Lower leg skin (tissue), 4 donors: Measurements from ENCODE around the gene ELF1. TPM values are rescaled to one million over a fixed set of nuclear protein-coding genes. Genes with fewer than 3 reads are reported as not detected.

ENCODE experiments used
- DNase-seq, 2 donors: peaks; one replicate each; pipeline ENCODE4 v3.0.0-alpha.2; 2019; ENCODE audit warnings: low spot score in 2 of 2
- H3K4me3 ChIP-seq: fragments of 200-600 bp; sonication (generic); 2 replicates; pipeline ENCODE4 v1.5.1; 2017; ENCODE audit warnings: mild to moderate bottlenecking, low read depth; ENCODE audit not compliant: poor library complexity, severe bottlenecking
- POLR2A ChIP-seq, 2 donors: fragments of 450-650 bp; IDR thresholded peaks; one replicate each; pipeline ENCODE4 v1.6.1; 2016 to 2017; ENCODE audit warnings: antibody characterized with exemption in 2 of 2, mild to moderate bottlenecking in 1 of 2, moderate library complexity in 1 of 2
- WGBS, 2 donors: methylation state at CpG; one replicate each; pipeline ENCODE4 v1.1.5; 2018; 5-methylcytosine and 5-hydroxymethylcytosine counted together
- intact Hi-C: fragments of 100-400 bp; cut with DNase I; formaldehyde crosslinking; loops from one replicate; pipeline ENCODE4 v1.15.0; 2023; ENCODE audit warnings: low total_unique reads
- total RNA-seq, 4 donors: library from RNA; depleted of rRNA; stranded (reverse); fragments of >200 nt; gene quantifications; one replicate each; pipeline ENCODE4 v1.1.0, GENCODE V29; 2016
- TF ChIP-seq, protein P1 (sequence below), 3 donors: fragments of 450-650 bp; IDR thresholded peaks; one replicate each; pipeline ENCODE4 v1.5.1; 2016; ENCODE audit warnings: antibody characterized with exemption in 3 of 3, mild to moderate bottlenecking in 3 of 3, moderate library complexity in 2 of 3

Gene ELF1
- total RNA-seq, 4 donors from 2014 or later, result 112 to 137 (median 125) TPM

DNA sequence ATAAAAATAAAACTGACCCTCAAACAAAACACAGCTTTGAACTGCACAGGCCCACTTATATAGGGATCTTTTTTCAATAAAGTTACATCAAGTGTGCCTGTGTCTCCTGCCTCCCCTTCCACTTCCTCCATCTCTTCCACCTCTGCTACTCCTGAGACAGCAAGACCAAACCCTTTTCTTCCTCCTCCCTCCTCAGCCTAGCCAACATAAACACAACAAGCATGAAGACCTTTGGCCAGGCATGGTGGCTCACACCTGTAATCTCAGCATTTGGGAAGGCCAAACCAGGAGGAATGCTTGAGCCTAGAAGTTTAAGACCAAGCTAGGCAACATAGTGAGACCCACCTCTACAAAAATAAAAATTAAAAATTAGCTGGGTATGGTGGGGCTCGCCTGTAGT lies 72.6 kb downstream of the ELF1 start:
- WGBS, 2 donors, result 94 to 95% methylated on average over 1 of the region's 1 CpG
- intact Hi-C loops, result no loop called here
- no peak overlapping the region for H3K4me3 ChIP-seq
- DNase-seq, result no peak
- TF ChIP-seq, protein P1, sequence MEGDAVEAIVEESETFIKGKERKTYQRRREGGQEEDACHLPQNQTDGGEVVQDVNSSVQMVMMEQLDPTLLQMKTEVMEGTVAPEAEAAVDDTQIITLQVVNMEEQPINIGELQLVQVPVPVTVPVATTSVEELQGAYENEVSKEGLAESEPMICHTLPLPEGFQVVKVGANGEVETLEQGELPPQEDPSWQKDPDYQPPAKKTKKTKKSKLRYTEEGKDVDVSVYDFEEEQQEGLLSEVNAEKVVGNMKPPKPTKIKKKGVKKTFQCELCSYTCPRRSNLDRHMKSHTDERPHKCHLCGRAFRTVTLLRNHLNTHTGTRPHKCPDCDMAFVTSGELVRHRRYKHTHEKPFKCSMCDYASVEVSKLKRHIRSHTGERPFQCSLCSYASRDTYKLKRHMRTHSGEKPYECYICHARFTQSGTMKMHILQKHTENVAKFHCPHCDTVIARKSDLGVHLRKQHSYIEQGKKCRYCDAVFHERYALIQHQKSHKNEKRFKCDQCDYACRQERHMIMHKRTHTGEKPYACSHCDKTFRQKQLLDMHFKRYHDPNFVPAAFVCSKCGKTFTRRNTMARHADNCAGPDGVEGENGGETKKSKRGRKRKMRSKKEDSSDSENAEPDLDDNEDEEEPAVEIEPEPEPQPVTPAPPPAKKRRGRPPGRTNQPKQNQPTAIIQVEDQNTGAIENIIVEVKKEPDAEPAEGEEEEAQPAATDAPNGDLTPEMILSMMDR (IDR thresholded peaks at IDR 0.05), result no peak
- no peak for TF ChIP-seq POLR2A (IDR thresholded peaks at IDR 0.05)

DNA sequence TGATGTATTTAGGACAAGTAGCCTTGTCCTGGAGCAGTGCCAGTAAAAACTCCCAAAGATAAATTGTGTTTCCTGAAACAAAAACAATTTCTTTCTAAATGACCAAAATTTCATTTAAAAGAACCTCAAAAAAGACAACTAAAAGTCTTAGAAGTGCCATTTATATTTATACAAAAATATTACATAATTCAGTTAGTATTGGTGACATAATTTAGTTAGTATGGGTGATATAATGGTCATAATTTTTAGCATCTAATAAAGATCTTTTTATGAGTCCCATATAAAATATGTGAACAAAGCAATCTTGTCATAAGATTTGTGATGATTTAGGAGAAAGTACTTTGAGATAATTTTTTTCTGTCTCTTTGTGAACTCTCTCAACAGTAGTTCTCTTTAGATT lies 76.0 kb downstream of the ELF1 start:
- DNase-seq, result no peak
- intact Hi-C loops, result no loop called here
- no peak for TF ChIP-seq POLR2A (IDR thresholded peaks at IDR 0.05)
- TF ChIP-seq, protein P1 (IDR thresholded peaks at IDR 0.05), result no peak
- no peak overlapping the region for H3K4me3 ChIP-seq

DNA sequence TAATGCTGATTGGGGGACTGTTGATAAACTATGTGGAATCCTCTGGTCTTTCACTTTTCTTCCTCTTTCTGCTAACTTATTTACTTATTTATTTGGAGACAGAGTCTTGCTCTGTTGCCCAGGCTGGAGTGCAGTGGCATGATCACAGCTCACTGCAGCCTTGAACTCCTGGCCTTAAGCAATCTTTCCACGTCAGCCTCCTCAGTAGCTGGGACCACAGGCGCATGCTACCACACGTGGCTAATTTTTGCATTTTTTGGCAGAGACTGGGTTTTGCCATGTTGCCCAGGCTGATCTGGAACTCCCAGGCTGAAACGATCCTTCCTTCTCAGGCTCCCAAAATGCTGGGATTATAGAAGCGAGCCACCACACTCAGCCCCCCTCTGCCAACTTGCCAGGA lies 77.5 kb downstream of the ELF1 start:
- 74 to 80% methylated on average over 5 of the region's 5 CpGs for WGBS, 2 donors
- intact Hi-C loops, result no loop called here
- no peak overlapping the region for H3K4me3 ChIP-seq
- no peak for DNase-seq
- TF ChIP-seq, protein P1 (IDR thresholded peaks at IDR 0.05), result no peak
- TF ChIP-seq POLR2A (IDR thresholded peaks at IDR 0.05), result no peak

DNA sequence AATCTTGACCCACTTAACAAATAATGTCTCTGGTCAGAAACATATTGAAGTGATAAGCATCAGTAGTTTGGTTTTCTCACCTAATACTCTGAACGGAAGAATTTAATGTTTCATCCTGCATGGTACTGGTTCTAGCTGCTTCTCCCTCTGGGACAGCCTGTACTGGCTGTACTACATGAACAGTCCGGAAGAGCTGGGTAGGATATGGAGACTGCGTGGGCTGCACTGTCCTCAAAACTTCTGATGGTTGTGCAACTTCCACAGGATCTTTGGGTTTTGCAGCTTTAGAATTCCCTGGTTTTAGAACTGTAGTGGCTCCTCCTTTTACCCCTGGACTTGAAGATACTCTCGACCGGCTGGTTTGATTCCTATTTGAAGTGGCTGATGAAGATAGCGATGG lies 78.3 kb downstream of the ELF1 start:
- 77 to 94% methylated on average over 6 of the region's 6 CpGs for WGBS, 2 donors
- no peak overlapping the region for H3K4me3 ChIP-seq
- no peak for DNase-seq
- TF ChIP-seq POLR2A (IDR thresholded peaks at IDR 0.05), result no peak
- TF ChIP-seq, protein P1 (IDR thresholded peaks at IDR 0.05), result no peak
- intact Hi-C loops, result no loop called here

DNA sequence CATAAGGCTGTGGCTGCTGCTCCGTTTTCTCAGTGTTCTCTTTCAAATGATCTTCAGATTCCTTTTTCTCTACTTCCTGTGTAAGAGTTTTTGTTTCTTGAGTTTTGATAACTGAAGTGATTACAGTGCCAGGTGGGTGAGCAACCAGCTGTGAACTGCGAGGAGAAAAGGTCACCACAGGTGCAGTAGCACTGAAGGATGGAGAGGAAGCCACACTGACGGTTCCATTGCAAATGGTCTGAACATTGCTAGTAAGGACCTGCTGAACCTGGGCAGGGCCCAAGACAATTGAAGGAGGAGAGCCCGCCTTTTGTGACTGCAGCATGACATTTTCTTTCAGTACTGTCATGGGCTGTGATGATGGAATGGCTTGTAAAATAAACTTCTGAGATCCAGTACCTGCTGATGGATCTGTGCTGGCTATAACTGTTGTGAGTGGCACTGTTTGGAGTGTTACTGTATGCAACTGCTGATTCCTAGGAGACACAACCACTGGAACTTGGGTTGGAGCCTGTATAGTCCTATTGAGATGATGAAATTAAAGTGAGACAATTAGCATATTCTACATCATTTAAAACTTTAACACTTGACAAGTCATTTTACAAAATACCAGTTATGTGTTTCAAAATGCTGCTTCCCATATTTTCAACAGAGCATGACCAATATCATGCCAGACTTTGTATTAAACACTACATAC lies 85.5 kb downstream of the ELF1 start:
- WGBS, 2 donors, result 79 to 87% methylated on average over 4 of the region's 4 CpGs
- intact Hi-C loops, result loop anchor here (10.0 kb wide), 1 partner anchor 1889 kb away; no protein-coding TSS in a partner anchor
- DNase-seq, result no peak
- TF ChIP-seq, protein P1 (IDR thresholded peaks at IDR 0.05), result no peak
- no peak for TF ChIP-seq POLR2A (IDR thresholded peaks at IDR 0.05)
- H3K4me3 ChIP-seq, result no peak overlapping the region

DNA sequence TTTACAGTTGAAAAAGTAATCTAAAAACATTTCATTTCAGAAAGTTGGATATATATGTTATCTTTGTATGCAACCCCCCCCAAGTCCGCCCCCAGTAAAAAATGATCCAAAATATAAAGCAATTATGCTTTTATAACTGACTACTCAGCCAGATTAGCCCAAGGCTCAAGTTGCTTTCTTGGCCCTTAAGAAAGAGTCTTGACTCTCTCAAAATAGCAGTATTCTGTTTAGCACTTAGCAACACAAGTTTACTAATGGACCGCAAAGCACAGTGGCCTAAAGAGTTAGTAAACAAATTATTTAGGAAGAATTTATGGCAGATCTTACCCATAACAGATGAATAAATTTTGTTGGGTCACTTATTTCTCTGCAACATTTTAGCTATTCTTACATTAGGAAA lies 86.9 kb downstream of the ELF1 start:
- no peak overlapping the region for H3K4me3 ChIP-seq
- no peak for DNase-seq
- TF ChIP-seq, protein P1 (IDR thresholded peaks at IDR 0.05), result no peak
- TF ChIP-seq POLR2A (IDR thresholded peaks at IDR 0.05), result no peak
- intact Hi-C loops, result loop anchor here (10.0 kb wide), 1 partner anchor 1887 kb away; no protein-coding TSS in a partner anchor
- 90 to 93% methylated on average over 2 of the region's 2 CpGs for WGBS, 2 donors
